Stomach (tissue), 9 donors: ENCODE results near the gene SDHB. TPM values are rescaled to one million over a fixed set of nuclear protein-coding genes. Genes with fewer than 3 reads are reported as not detected.

Source experiments
- DNase-seq, 2 donors: peaks; one replicate each; pipeline versions ENCODE4 v3.0.0 to v3.0.0-alpha.2; 2013 to 2019
- H3K27ac ChIP-seq, 5 donors: fragments of 200-600 bp in 4 of 5; sonication (generic) in 4 of 5; one replicate each; pipeline ENCODE4 v1.5.1; 2013 to 2019; ENCODE audit warnings: mild to moderate bottlenecking in 1 of 5, moderate library complexity in 1 of 5
- H3K27me3 ChIP-seq, 3 donors: fragments of 200-600 bp; sonication (generic); one replicate each; pipeline ENCODE4 v1.5.1; 2017 to 2019; ENCODE audit warnings: mixed run types in 1 of 3
- H3K36me3 ChIP-seq, 4 donors: fragments of 200-600 bp; sonication (generic); 1 replicate in 3 of 4; 2 replicates in 1 of 4; pipeline ENCODE4 v1.5.1; 2016 to 2019
- H3K4me1 ChIP-seq, 4 donors: fragments of 200-600 bp; sonication (generic); one replicate each; pipeline ENCODE4 v1.5.1; 2016 to 2019
- H3K4me3 ChIP-seq, 4 donors: fragments of 200-600 bp; sonication (generic) in 3 of 4; one replicate each; pipeline ENCODE4 v1.5.1; 2016 to 2019; ENCODE audit warnings: mild to moderate bottlenecking in 1 of 4
- H3K9me3 ChIP-seq, 4 donors: fragments of 200-600 bp; sonication (generic); one replicate each; pipeline ENCODE4 v1.5.1; 2016 to 2019
- CTCF ChIP-seq, 7 experiments: fragments of 450-650 bp in 4 of 7; fragments of 200-600 bp in 3 of 7; sonication (generic) in 3 of 7; IDR thresholded peaks; one replicate each; pipeline ENCODE4 v1.5.1; 2016 to 2019; ENCODE audit warnings: antibody characterized with exemption in 7 of 7, control low read depth in 2 of 7, mild to moderate bottlenecking in 1 of 7
- EP300 ChIP-seq: sonication (generic); formaldehyde crosslinking; IDR thresholded peaks from one replicate; pipeline ENCODE4 v1.6.1; 2017; ENCODE audit warnings: antibody characterized with exemption
- POLR2A ChIP-seq, 4 donors: fragments of 450-650 bp; IDR thresholded peaks; one replicate each; pipeline ENCODE4 v1.6.1; 2016; ENCODE audit warnings: antibody characterized with exemption in 4 of 4, control low read depth in 2 of 4, mild to moderate bottlenecking in 1 of 4, moderate library complexity in 1 of 4
- POLR2AphosphoS5 ChIP-seq, 3 donors: sonication (generic); formaldehyde crosslinking; IDR thresholded peaks; one replicate each; pipeline ENCODE4 v1.6.1; 2016; ENCODE audit warnings: antibody characterized with exemption in 3 of 3
- WGBS, 5 donors: extraction: QIAGEN DNeasy Blood & Tissue Kit in 3 of 5; methylation state at CpG; one replicate each; pipeline versions ENCODE4 v1.1.5 to v1.1.7; 2013 to 2018; 5-methylcytosine and 5-hydroxymethylcytosine counted together
- intact Hi-C: fragments of 100-400 bp; cut with DNase I; formaldehyde crosslinking; loops from one replicate; pipeline ENCODE4 v1.15.1; 2023; ENCODE audit warnings: low total_unique reads
- polyA plus RNA-seq, 3 donors: library from polyadenylated mRNA; stranded (reverse); fragments of 200-250 nt; gene quantifications; one replicate each; pipeline ENCODE4 v1.2.3, GENCODE V29; 2013
- total RNA-seq, 5 donors: library from RNA; depleted of rRNA; stranded (reverse); fragments of >200 nt; gene quantifications; one replicate each; pipeline versions ENCODE4 v1.1.0 to v1.2.3, GENCODE V29; 2014 to 2016
- donor health status: healthy with polysubstance abuse.
- donor health status: Bipolar disorder and iron deficiency.
- donor health status: healthy.

The SDHB gene
- total and polyA plus RNA-seq, 8 donors, result 42.6 to 246 (median 121) TPM

GRCh38 chr1:17013491-17014320, 40.1 kb downstream of the SDHB start:
- Histone ChIP-seq H3K27ac (no peak overlapping the region), H3K4me3 (no peak overlapping the region), H3K27me3 (no peaks in the 10 kb centered on the region), H3K36me3 (peaks cover 7 to 16% (median 13%) of the 10 kb centered on the region in 4 donors), H3K4me1 (peaks cover 21 to 32% (median 29%) of the 10 kb centered on the region in 4 donors), H3K9me3 (no peaks in the 10 kb centered on the region)
- DNase-seq, result peak in 1 of 2 donors; percentile 26
- TF ChIP-seq EP300 (no peak), POLR2AphosphoS5 (IDR thresholded peaks at IDR 0.05) (no peak), CTCF (IDR thresholded peaks at IDR 0.05) (no peak), POLR2A (IDR thresholded peaks at IDR 0.05) (no peak)
- WGBS, 5 donors, result 70 to 80% (median 72%) methylated on average over 13 of the region's 13 CpGs
- intact Hi-C loops, result no loop called here

GRCh38 chr1:17012775-17013490, 40.9 kb downstream of the SDHB start:
- no peak overlapping the region for H3K27ac ChIP-seq

GRCh38 chr1:17011439-17012307, 42.2 kb downstream of the SDHB start, which contains the start of gene ATP13A2:
ATP13A2 (minus strand) TSS chr1:17011928; CDS start chr1:17011738, 190 bp downstream.
- intact Hi-C loops, result no loop called here
- Histone ChIP-seq H3K4me1 (peaks cover 21 to 32% (median 29%) of the 10 kb centered on the region in 4 donors), H3K27me3 (no peaks in the 10 kb centered on the region), H3K4me3 (peak within 1 kb of the TSS; percentile 86 to 99 (median 96)), H3K9me3 (no peaks in the 10 kb centered on the region), H3K27ac (peak within 1 kb of the TSS; percentile 38 to 89 (median 67)), H3K36me3 (peaks cover 0 to 5% (median under 1%) of the 10 kb centered on the region in 4 donors)
- 0 to 1% (median 1%) methylated on average over 37 to 94 of the region's 94 CpGs for WGBS, 5 donors
- TF ChIP-seq EP300 (no peak), POLR2AphosphoS5 (IDR thresholded peaks at IDR 0.05) (peak; percentile 51 to 64 (median 56))
- peak; percentile 89 to 96 for DNase-seq

More at GRCh38 chr1:17012775-17013490, 40.9 kb downstream of the SDHB start:
- H3K36me3 ChIP-seq, result peaks cover 3 to 9% (median 6%) of the 10 kb centered on the region in 4 donors
- no peak for TF ChIP-seq POLR2A (IDR thresholded peaks at IDR 0.05)
- no peak for TF ChIP-seq CTCF (IDR thresholded peaks at IDR 0.05)
- no peak for TF ChIP-seq POLR2AphosphoS5 (IDR thresholded peaks at IDR 0.05)
- TF ChIP-seq EP300, result no peak
- peaks cover 21 to 32% (median 29%) of the 10 kb centered on the region in 4 donors for H3K4me1 ChIP-seq
- H3K4me3 ChIP-seq, result no peak overlapping the region
- 66 to 85% (median 72%) methylated on average over 7 to 9 of the region's 9 CpGs for WGBS, 5 donors
- H3K27me3 ChIP-seq, result no peaks in the 10 kb centered on the region
- intact Hi-C loops, result no loop called here
- DNase-seq, result no peak
- no peaks in the 10 kb centered on the region for H3K9me3 ChIP-seq

GRCh38 chr1:17011092-17011438, 42.8 kb downstream of the SDHB start:
- peak overlapping the region in 3 of 5 donors; percentile 62 to 89 (median 82) for H3K27ac ChIP-seq
- no peaks in the 10 kb centered on the region for H3K9me3 ChIP-seq
- intact Hi-C loops, result no loop called here
- peaks cover 21 to 32% (median 29%) of the 10 kb centered on the region in 4 donors for H3K4me1 ChIP-seq
- peak overlapping the region; percentile 86 to 99 (median 96) for H3K4me3 ChIP-seq
- H3K27me3 ChIP-seq, result no peaks in the 10 kb centered on the region
- peaks cover 0 to 11% (median 4%) of the 10 kb centered on the region in 4 donors for H3K36me3 ChIP-seq
- TF ChIP-seq POLR2A (IDR thresholded peaks at IDR 0.05), result no peak
- TF ChIP-seq CTCF (IDR thresholded peaks at IDR 0.05), result no peak
- no peak for TF ChIP-seq EP300
- no peak for TF ChIP-seq POLR2AphosphoS5 (IDR thresholded peaks at IDR 0.05)
- 0 to 2% (median 1%) methylated on average over 3 to 15 of the region's 15 CpGs for WGBS, 5 donors
- DNase-seq, result no peak
